Measurements from ENCODE around the gene SLC38A4. TPM values are rescaled to one million over a fixed set of nuclear protein-coding genes. Genes with fewer than 3 reads are reported as not detected.

The SLC38A4 gene
- total and polyA plus RNA-seq, 2 experiments from 2014 or later: 16.5 to 37.3 TPM

GRCh38 chr12:46841891-46842290 lies 16.1 kb upstream of the SLC38A4 start:
- H3K27me3 ChIP-seq: no peaks in the 10 kb centered on the region
- no peaks in the 10 kb centered on the region for H3K9me2 ChIP-seq (replicated peaks; ENCODE audit: insufficient read depth)
- H3K4me3 ChIP-seq: no peak overlapping the region
- TF ChIP-seq EZH2phosphoT487 (IDR thresholded peaks at IDR 0.05; ENCODE audit: low read depth, severe bottlenecking, unreplicated experiment) (no peak), CTCF (IDR thresholded peaks at IDR 0.05; ENCODE audit: poor library complexity) (no peak), EZH2 (IDR thresholded peaks at IDR 0.05; ENCODE audit: borderline replicate concordance) (no peak)
- H3K36me3 ChIP-seq (replicated peaks; ENCODE audit: insufficient read depth, low read depth): no peaks in the 10 kb centered on the region
- H3K9me3 ChIP-seq (ENCODE audit: low read depth): no peaks in the 10 kb centered on the region
- H2AFZ ChIP-seq: no peak overlapping the region
- H4K20me1 ChIP-seq (ENCODE audit: insufficient read depth, poor library complexity, severe bottlenecking): no peaks in the 10 kb centered on the region
- WGBS (ENCODE audit: low lambda C conversion rate, missing lambda C conversion rate): 100% methylated on average over 2 of the region's 2 CpGs
- no peak overlapping the region for H3K4me2 ChIP-seq
- H3K4me1 ChIP-seq (ENCODE audit: insufficient read depth): no peaks in the 10 kb centered on the region
- DNase-seq (ENCODE audit: low spot score): no peak
- H3K79me2 ChIP-seq: no peaks in the 10 kb centered on the region
- no peak overlapping the region for H3K27ac ChIP-seq

- H3K27ac ChIP-seq: no peak overlapping the region
- DNase-seq (ENCODE audit: low spot score): no peak
- no peaks in the 10 kb centered on the region for H3K36me3 ChIP-seq (replicated peaks; ENCODE audit: insufficient read depth, low read depth)
- no peak overlapping the region for H3K4me3 ChIP-seq
- H3K27me3 ChIP-seq: no peaks in the 10 kb centered on the region
- H4K20me1 ChIP-seq (ENCODE audit: insufficient read depth, poor library complexity, severe bottlenecking): no peaks in the 10 kb centered on the region
- H3K79me2 ChIP-seq: no peaks in the 10 kb centered on the region
- H3K9me3 ChIP-seq (ENCODE audit: low read depth): no peaks in the 10 kb centered on the region
- 63% methylated on average over 2 of the region's 2 CpGs for WGBS (ENCODE audit: low lambda C conversion rate, missing lambda C conversion rate)
- no peaks in the 10 kb centered on the region for H3K9me2 ChIP-seq (replicated peaks; ENCODE audit: insufficient read depth)
- no peaks in the 10 kb centered on the region for H3K4me1 ChIP-seq (ENCODE audit: insufficient read depth)
- no peak for TF ChIP-seq CTCF (IDR thresholded peaks at IDR 0.05; ENCODE audit: poor library complexity)
- no peak for TF ChIP-seq EZH2 (IDR thresholded peaks at IDR 0.05; ENCODE audit: borderline replicate concordance)
- no peak for TF ChIP-seq EZH2phosphoT487 (IDR thresholded peaks at IDR 0.05; ENCODE audit: low read depth, severe bottlenecking, unreplicated experiment)
- H3K4me2 ChIP-seq: no peak overlapping the region
- no peak overlapping the region for H2AFZ ChIP-seq
These were observed 14.2 kb upstream of the SLC38A4 start for GRCh38 chr12:46839964-46840363.

GRCh38 chr12:46839232-46839631 lies 13.4 kb upstream of the SLC38A4 start:
- TF ChIP-seq CTCF (IDR thresholded peaks at IDR 0.05; ENCODE audit: poor library complexity) (no peak), EZH2 (IDR thresholded peaks at IDR 0.05; ENCODE audit: borderline replicate concordance) (no peak), EZH2phosphoT487 (IDR thresholded peaks at IDR 0.05; ENCODE audit: low read depth, severe bottlenecking, unreplicated experiment) (no peak)
- no peak overlapping the region for H3K4me2 ChIP-seq
- H4K20me1 ChIP-seq (ENCODE audit: insufficient read depth, poor library complexity, severe bottlenecking): no peaks in the 10 kb centered on the region
- no peak overlapping the region for H3K27ac ChIP-seq
- 77% methylated on average over 3 of the region's 3 CpGs for WGBS (ENCODE audit: low lambda C conversion rate, missing lambda C conversion rate)
- no peaks in the 10 kb centered on the region for H3K27me3 ChIP-seq
- no peak overlapping the region for H2AFZ ChIP-seq
- no peak for DNase-seq (ENCODE audit: low spot score)
- H3K4me3 ChIP-seq: no peak overlapping the region
- H3K9me3 ChIP-seq (ENCODE audit: low read depth): no peaks in the 10 kb centered on the region
- no peaks in the 10 kb centered on the region for H3K4me1 ChIP-seq (ENCODE audit: insufficient read depth)
- H3K79me2 ChIP-seq: no peaks in the 10 kb centered on the region
- H3K9me2 ChIP-seq (replicated peaks; ENCODE audit: insufficient read depth): no peaks in the 10 kb centered on the region
- no peaks in the 10 kb centered on the region for H3K36me3 ChIP-seq (replicated peaks; ENCODE audit: insufficient read depth, low read depth)

GRCh38 chr12:46835785-46836184 lies 10.0 kb upstream of the SLC38A4 start:
- H3K27ac ChIP-seq: no peak overlapping the region
- H3K9me2 ChIP-seq (replicated peaks; ENCODE audit: insufficient read depth): no peaks in the 10 kb centered on the region
- no peak for TF ChIP-seq EZH2 (IDR thresholded peaks at IDR 0.05; ENCODE audit: borderline replicate concordance)
- TF ChIP-seq EZH2phosphoT487 (IDR thresholded peaks at IDR 0.05; ENCODE audit: low read depth, severe bottlenecking, unreplicated experiment): no peak
- TF ChIP-seq CTCF (IDR thresholded peaks at IDR 0.05; ENCODE audit: poor library complexity): no peak
- no peaks in the 10 kb centered on the region for H4K20me1 ChIP-seq (ENCODE audit: insufficient read depth, poor library complexity, severe bottlenecking)
- no peak overlapping the region for H3K4me3 ChIP-seq
- H3K27me3 ChIP-seq: peaks cover 25% of the 10 kb centered on the region
- H3K79me2 ChIP-seq: no peaks in the 10 kb centered on the region
- H3K9me3 ChIP-seq (ENCODE audit: low read depth): no peaks in the 10 kb centered on the region
- H2AFZ ChIP-seq: no peak overlapping the region
- no peak for DNase-seq (ENCODE audit: low spot score)
- no peaks in the 10 kb centered on the region for H3K36me3 ChIP-seq (replicated peaks; ENCODE audit: insufficient read depth, low read depth)
- WGBS (ENCODE audit: low lambda C conversion rate, missing lambda C conversion rate): 83% methylated on average over 1 of the region's 1 CpG
- peaks cover 3% of the 10 kb centered on the region for H3K4me1 ChIP-seq (ENCODE audit: insufficient read depth)
- no peak overlapping the region for H3K4me2 ChIP-seq
